Measurements from ENCODE around the gene ENAH.
A peak's percentile ranks its signal among the peaks of the same experiment; 100 is the strongest.

ENAH gene

GRCh38 chr1:225486856-225487255, 166.1 kb downstream of the ENAH start:
- Histone ChIP-seq H4K8ac (ENCODE audit: low read length) (no peak overlapping the region), H2BK5ac (ENCODE audit: low read depth, low read length, poor library complexity, severe bottlenecking) (no peak overlapping the region), H2AK5ac (ENCODE audit: low read length, severe bottlenecking) (no peak overlapping the region), H3K4me1 (ENCODE audit: control insufficient read depth, insufficient read depth, low read depth, low read length) (peaks cover 2% of the 10 kb centered on the region), H3K14ac (ENCODE audit: low read length in 2 of 2) (no peak overlapping the region), H3K27me3 (ENCODE audit: control insufficient read depth in 1 of 2, insufficient read depth in 1 of 2, low read length in 2 of 2) (peaks cover 2 to 28% of the 10 kb centered on the region in 2 experiments), H3K27ac (ENCODE audit: low read length, poor library complexity, severe bottlenecking) (no peak overlapping the region), H3K4me3 (ENCODE audit: insufficient read depth in 1 of 2, low read depth in 1 of 2, low read length in 2 of 2) (no peak overlapping the region), H3K9me3 (ENCODE audit: control insufficient read depth, low read length) (no peaks in the 10 kb centered on the region), H2BK12ac (ENCODE audit: low read length in 2 of 2) (no peak overlapping the region), H3K9ac (ENCODE audit: low read length) (no peak overlapping the region), H3K18ac (ENCODE audit: low read depth in 1 of 2, low read length in 2 of 2) (no peak overlapping the region), H3K23ac (ENCODE audit: low read length in 2 of 2) (peak overlapping the region in 1 of 2 experiments; percentile 61), H3K4me2 (ENCODE audit: low read length, poor library complexity, severe bottlenecking) (no peak overlapping the region), H3K79me1 (replicated peaks; ENCODE audit: low read length, poor library complexity, severe bottlenecking) (no peaks in the 10 kb centered on the region), H3K36me3 (ENCODE audit: control insufficient read depth in 1 of 2, insufficient read depth in 2 of 2, low read depth in 1 of 2, low read length in 2 of 2) (no peaks in the 10 kb centered on the region), H4K91ac (ENCODE audit: low read length) (no peak overlapping the region), H2BK15ac (ENCODE audit: low read depth, poor library complexity, severe bottlenecking) (no peak overlapping the region), H3K4ac (ENCODE audit: low read depth in 1 of 2, low read length in 2 of 2) (no peak overlapping the region), H2AFZ (ENCODE audit: low read depth, low read length) (no peak overlapping the region), H2BK120ac (ENCODE audit: low read depth, low read length) (no peak overlapping the region)
- 97% methylated on average over 2 of the region's 2 CpGs for WGBS
- no peak for DNase-seq

GRCh38 chr1:225485991-225486530, 166.9 kb downstream of the ENAH start:
- H3K27ac ChIP-seq (ENCODE audit: low read length, poor library complexity, severe bottlenecking): no peak overlapping the region
- H3K18ac ChIP-seq (ENCODE audit: low read depth in 1 of 2, low read length in 2 of 2): no peak overlapping the region
- H3K9ac ChIP-seq (ENCODE audit: low read length): no peak overlapping the region
- no peak for DNase-seq
- no peak overlapping the region for H2AK5ac ChIP-seq (ENCODE audit: low read length, severe bottlenecking)
- no peak overlapping the region for H4K8ac ChIP-seq (ENCODE audit: low read length)
- H2AFZ ChIP-seq (ENCODE audit: low read depth, low read length): no peak overlapping the region
- no peak overlapping the region for H2BK15ac ChIP-seq (ENCODE audit: low read depth, poor library complexity, severe bottlenecking)
- no peak overlapping the region for H2BK12ac ChIP-seq (ENCODE audit: low read length in 2 of 2)
- 86% methylated on average over 4 of the region's 6 CpGs for WGBS
- no peak overlapping the region for H3K4me3 ChIP-seq (ENCODE audit: insufficient read depth in 1 of 2, low read depth in 1 of 2, low read length in 2 of 2)
- peaks cover 7 to 36% of the 10 kb centered on the region in 2 experiments for H3K27me3 ChIP-seq (ENCODE audit: control insufficient read depth in 1 of 2, insufficient read depth in 1 of 2, low read length in 2 of 2)
- H2BK5ac ChIP-seq (ENCODE audit: low read depth, low read length, poor library complexity, severe bottlenecking): no peak overlapping the region
- no peaks in the 10 kb centered on the region for H3K36me3 ChIP-seq (ENCODE audit: control insufficient read depth in 1 of 2, insufficient read depth in 2 of 2, low read depth in 1 of 2, low read length in 2 of 2)
- H3K79me1 ChIP-seq (replicated peaks; ENCODE audit: low read length, poor library complexity, severe bottlenecking): no peaks in the 10 kb centered on the region
- no peak overlapping the region for H2BK120ac ChIP-seq (ENCODE audit: low read depth, low read length)
- no peak overlapping the region for H4K91ac ChIP-seq (ENCODE audit: low read length)
- no peak overlapping the region for H3K14ac ChIP-seq (ENCODE audit: low read length in 2 of 2)
- H3K4me2 ChIP-seq (ENCODE audit: low read length, poor library complexity, severe bottlenecking): no peak overlapping the region
- peaks cover 2% of the 10 kb centered on the region for H3K4me1 ChIP-seq (ENCODE audit: control insufficient read depth, insufficient read depth, low read depth, low read length)
- no peak overlapping the region for H3K23ac ChIP-seq (ENCODE audit: low read length in 2 of 2)
- no peaks in the 10 kb centered on the region for H3K9me3 ChIP-seq (ENCODE audit: control insufficient read depth, low read length)
- H3K4ac ChIP-seq (ENCODE audit: low read depth in 1 of 2, low read length in 2 of 2): no peak overlapping the region

GRCh38 chr1:225485226-225485625, 167.7 kb downstream of the ENAH start:
- Histone ChIP-seq H2AFZ (ENCODE audit: low read depth, low read length) (no peak overlapping the region), H3K27ac (ENCODE audit: low read length, poor library complexity, severe bottlenecking) (no peak overlapping the region), H2BK5ac (ENCODE audit: low read depth, low read length, poor library complexity, severe bottlenecking) (no peak overlapping the region), H3K27me3 (ENCODE audit: control insufficient read depth in 1 of 2, insufficient read depth in 1 of 2, low read length in 2 of 2) (peaks cover 10 to 44% of the 10 kb centered on the region in 2 experiments), H3K14ac (ENCODE audit: low read length in 2 of 2) (no peak overlapping the region), H2BK15ac (ENCODE audit: low read depth, poor library complexity, severe bottlenecking) (no peak overlapping the region), H2AK5ac (ENCODE audit: low read length, severe bottlenecking) (no peak overlapping the region), H3K4me2 (ENCODE audit: low read length, poor library complexity, severe bottlenecking) (no peak overlapping the region), H3K36me3 (ENCODE audit: control insufficient read depth in 1 of 2, insufficient read depth in 2 of 2, low read depth in 1 of 2, low read length in 2 of 2) (no peaks in the 10 kb centered on the region), H3K9ac (ENCODE audit: low read length) (no peak overlapping the region), H3K18ac (ENCODE audit: low read depth in 1 of 2, low read length in 2 of 2) (no peak overlapping the region), H3K4ac (ENCODE audit: low read depth in 1 of 2, low read length in 2 of 2) (no peak overlapping the region), H2BK120ac (ENCODE audit: low read depth, low read length) (no peak overlapping the region), H4K91ac (ENCODE audit: low read length) (no peak overlapping the region), H3K4me3 (ENCODE audit: insufficient read depth in 1 of 2, low read depth in 1 of 2, low read length in 2 of 2) (no peak overlapping the region), H3K4me1 (ENCODE audit: control insufficient read depth, insufficient read depth, low read depth, low read length) (peaks cover 2% of the 10 kb centered on the region), H3K23ac (ENCODE audit: low read length in 2 of 2) (no peak overlapping the region), H3K79me1 (replicated peaks; ENCODE audit: low read length, poor library complexity, severe bottlenecking) (no peaks in the 10 kb centered on the region), H4K8ac (ENCODE audit: low read length) (no peak overlapping the region), H3K9me3 (ENCODE audit: control insufficient read depth, low read length) (no peaks in the 10 kb centered on the region), H2BK12ac (ENCODE audit: low read length in 2 of 2) (no peak overlapping the region)
- DNase-seq: no peak
- 98% methylated on average over 3 of the region's 3 CpGs for WGBS

- Histone ChIP-seq H3K79me1 (replicated peaks; ENCODE audit: low read length, poor library complexity, severe bottlenecking) (no peaks in the 10 kb centered on the region), H2AK5ac (ENCODE audit: low read length, severe bottlenecking) (no peak overlapping the region), H3K4me1 (ENCODE audit: control insufficient read depth, insufficient read depth, low read depth, low read length) (peaks cover 2% of the 10 kb centered on the region), H3K9ac (ENCODE audit: low read length) (no peak overlapping the region), H3K23ac (ENCODE audit: low read length in 2 of 2) (no peak overlapping the region), H3K4me3 (ENCODE audit: insufficient read depth in 1 of 2, low read depth in 1 of 2, low read length in 2 of 2) (no peak overlapping the region), H2BK15ac (ENCODE audit: low read depth, poor library complexity, severe bottlenecking) (peak overlapping the region; percentile 83), H3K4me2 (ENCODE audit: low read length, poor library complexity, severe bottlenecking) (no peak overlapping the region), H4K91ac (ENCODE audit: low read length) (no peak overlapping the region), H3K27ac (ENCODE audit: low read length, poor library complexity, severe bottlenecking) (no peak overlapping the region), H2AFZ (ENCODE audit: low read depth, low read length) (no peak overlapping the region), H2BK5ac (ENCODE audit: low read depth, low read length, poor library complexity, severe bottlenecking) (no peak overlapping the region), H3K9me3 (ENCODE audit: control insufficient read depth, low read length) (no peaks in the 10 kb centered on the region), H3K14ac (ENCODE audit: low read length in 2 of 2) (no peak overlapping the region), H3K36me3 (ENCODE audit: control insufficient read depth in 1 of 2, insufficient read depth in 2 of 2, low read depth in 1 of 2, low read length in 2 of 2) (no peaks in the 10 kb centered on the region), H3K4ac (ENCODE audit: low read depth in 1 of 2, low read length in 2 of 2) (no peak overlapping the region), H2BK120ac (ENCODE audit: low read depth, low read length) (no peak overlapping the region), H2BK12ac (ENCODE audit: low read length in 2 of 2) (no peak overlapping the region), H4K8ac (ENCODE audit: low read length) (no peak overlapping the region), H3K27me3 (ENCODE audit: control insufficient read depth in 1 of 2, insufficient read depth in 1 of 2, low read length in 2 of 2) (peaks cover 10 to 46% of the 10 kb centered on the region in 2 experiments), H3K18ac (ENCODE audit: low read depth in 1 of 2, low read length in 2 of 2) (no peak overlapping the region)
- 81% methylated on average over 10 of the region's 10 CpGs for WGBS
- no peak for DNase-seq
Observed at GRCh38 chr1:225484657-225485214, 168.2 kb downstream of the ENAH start.

All from mesenchymal stem cell (in vitro differentiated cells and primary cell).